Keratinocyte (primary cell): Measurements from ENCODE around the gene NOL12.

ENCODE experiments used
- CTCF ChIP-seq, 3 experiments: IDR thresholded peaks in 1 of 3; conservative IDR thresholded peaks in 1 of 3; optimal IDR thresholded peaks in 1 of 3; 2 replicates in 2 of 3; 3 replicates in 1 of 3; pipeline versions ENCODE3 to v1.5.1; 2011; ENCODE audit warnings: low read length in 3 of 3, mild to moderate bottlenecking in 3 of 3, moderate library complexity in 2 of 3, control low read depth in 1 of 3, inconsistent platforms in 1 of 3; ENCODE audit not compliant: insufficient read depth in 2 of 3; ENCODE audit errors: extremely low read depth in 1 of 3
- EZH2 ChIP-seq: IDR thresholded peaks from one replicate; pipeline ENCODE4 v1.6.1; 2012; ENCODE audit warnings: inconsistent platforms, mild to moderate bottlenecking, low read length, moderate library complexity

DNA sequence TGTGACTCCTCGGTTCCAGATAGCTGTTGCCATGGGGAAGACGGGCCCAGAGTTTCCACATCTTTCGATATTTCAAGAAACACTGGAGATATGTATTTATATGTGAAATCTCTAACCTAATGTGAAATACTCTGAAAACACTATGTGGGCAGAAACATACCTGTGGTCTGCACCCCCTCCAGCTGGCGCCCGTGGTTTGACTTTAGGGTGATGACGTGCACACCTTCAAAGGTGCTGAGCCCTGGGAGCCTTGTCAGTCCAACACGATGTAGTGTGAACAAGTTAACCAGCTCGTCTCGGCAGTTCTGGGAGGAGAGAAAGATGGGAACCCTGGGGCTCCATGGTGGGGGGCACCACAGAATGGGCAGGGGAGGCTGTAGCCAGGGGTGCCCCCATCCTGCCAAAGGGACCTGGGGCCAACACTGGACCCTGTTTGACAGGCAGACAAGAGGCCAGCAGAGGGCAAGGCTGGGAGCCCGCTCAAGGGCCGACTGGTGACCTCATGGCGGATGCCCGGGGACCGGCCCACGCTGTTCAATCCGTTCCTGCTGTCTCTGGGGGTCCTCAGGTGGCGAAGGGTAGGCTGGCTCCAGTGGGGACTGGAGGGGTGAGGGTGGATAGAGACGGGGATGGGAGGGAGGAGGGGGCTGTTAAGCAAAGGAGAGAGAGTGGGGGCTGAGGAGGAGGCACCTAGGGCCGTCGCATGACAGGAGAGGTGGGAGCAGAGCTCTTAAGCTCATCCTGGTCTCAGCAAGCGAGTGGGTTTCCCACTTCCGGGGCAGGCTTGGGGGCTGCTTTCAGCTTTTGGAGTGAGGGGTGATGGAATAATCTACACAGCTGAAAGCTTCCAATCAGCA, 54.5 kb downstream of the NOL12 start:
- TF ChIP-seq CTCF (optimal IDR thresholded peaks at IDR 0.05 in 1 of 3, IDR thresholded peaks at IDR 0.05 in 1 of 3, conservative IDR thresholded peaks at IDR 0.05 in 1 of 3; ENCODE audit: extremely low read depth in 1 of 3, insufficient read depth in 2 of 3, low read length in 3 of 3) (no peak), EZH2 (no peak)
